HG02938 (cell line): ENCODE results near the gene FDX1.

Experiments
- ATAC-seq: cut with Tn5 transposase; IDR thresholded peaks from one replicate; pipeline ENCODE4 v1.9.1; 2021; ENCODE audit warnings: mild to moderate bottlenecking, moderate library complexity; ENCODE audit not compliant: unreplicated experiment

The FDX1 gene

DNA sequence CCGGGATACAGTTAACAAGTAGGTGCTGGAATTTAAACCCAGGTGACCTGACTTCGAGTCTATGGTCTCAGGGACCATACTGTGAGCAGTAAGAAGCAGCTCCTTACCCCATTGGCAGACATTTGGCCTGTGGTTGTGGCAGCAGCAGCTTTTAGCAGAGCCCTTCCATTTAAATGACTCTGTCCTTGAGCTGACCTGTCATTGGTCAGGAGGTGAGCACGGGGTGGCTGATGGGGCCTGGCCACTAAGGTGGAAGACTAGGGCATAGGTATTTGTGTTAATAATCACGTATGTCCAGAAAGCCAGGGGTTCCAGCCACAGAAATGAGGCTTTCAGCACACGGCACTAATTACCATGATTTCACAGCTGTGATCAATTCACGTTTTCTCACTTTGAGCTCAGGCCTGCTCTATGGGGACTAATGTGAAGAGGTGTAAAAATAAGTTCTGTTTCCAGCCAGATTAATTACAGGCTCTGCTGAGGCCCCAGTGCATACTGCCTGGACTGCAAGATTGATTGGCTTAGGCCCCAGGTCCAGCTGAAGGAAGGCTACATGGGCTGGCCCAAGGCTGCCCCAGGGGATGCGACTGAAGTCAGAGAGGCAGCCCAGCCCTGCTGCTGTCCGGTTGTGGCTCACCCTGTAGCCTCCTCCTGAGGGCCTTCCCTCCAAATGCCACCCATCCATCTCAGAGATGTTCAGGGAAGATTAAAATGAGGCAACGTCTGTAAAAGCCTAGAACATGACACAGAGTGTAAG, 76.0 kb downstream of the FDX1 start:
- no peak for ATAC-seq

DNA sequence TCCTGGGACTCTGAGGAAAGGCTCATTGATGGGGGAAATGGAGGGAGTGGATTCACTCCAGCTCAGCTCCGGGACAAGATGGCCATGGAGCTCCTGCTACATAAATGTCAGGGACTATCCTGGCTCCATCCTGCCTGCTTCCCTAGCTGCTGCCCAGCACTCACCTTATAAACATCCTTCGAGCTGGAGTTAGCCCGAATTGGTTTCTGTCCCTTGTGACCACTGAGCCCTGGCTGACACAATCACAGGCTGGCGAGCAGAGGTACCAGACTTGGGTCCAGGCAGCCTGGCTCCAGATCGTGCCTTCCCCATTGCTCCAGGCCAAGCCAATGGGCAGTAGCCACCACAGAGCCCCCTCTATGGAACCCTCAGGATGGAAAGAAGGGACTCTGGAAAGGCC, 77.6 kb downstream of the FDX1 start:
- ATAC-seq = no peak

DNA sequence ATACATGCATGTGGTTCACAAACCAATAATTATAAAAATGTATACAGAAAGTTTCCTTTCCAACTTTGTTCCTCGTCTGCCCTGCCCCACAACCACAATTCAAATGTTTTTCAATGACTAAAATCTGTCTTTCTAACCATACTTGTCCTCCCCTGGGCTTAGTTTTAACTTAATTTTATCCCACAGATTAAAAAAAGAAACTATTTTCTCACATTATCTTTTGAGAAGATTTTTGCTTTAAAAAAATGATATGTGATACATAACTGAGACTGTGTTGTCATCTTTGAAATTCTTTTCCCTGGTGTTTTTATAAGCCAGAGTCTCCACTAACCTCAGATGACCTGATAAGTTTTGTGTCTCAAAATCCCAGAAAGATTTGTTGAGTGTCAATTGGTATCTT, 79.0 kb downstream of the FDX1 start:
- no peak for ATAC-seq

DNA sequence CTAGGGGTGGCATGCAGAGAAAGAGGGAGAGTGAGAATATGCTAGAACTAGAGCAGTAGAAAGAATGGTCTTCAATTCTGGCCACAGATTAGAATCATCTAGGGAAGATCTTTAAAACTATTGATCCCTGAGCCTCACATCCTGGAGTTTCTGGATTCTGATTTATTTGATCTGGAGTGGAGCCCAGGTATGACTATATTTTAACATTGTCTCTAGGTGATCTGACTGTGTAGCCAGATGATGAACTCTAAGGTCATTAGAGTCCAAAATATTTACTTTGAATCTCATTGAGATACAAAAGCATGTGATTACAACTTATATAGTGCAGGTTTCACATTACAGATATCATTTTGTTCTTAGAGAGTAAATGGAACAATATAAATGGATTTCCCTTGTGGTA, 79.7 kb downstream of the FDX1 start:
- no peak for ATAC-seq

DNA sequence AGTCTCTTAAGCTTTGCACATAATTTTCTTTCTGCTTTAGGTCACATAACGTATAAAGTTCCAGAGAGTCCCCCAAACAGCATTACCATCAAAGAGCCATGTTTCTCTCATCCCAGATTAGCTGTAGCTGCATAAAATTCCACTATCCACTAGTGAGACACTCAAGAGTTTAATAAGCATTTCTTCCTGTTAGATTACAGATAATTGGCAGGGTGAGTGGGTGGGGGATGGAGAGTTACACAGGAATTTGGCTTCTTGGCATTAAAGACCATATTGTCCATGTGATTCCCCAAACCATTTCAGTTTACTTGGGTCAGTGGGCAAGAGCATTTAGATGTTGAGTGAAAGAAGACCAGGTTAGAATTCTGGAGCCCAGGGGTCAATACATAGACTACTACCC, 82.3 kb downstream of the FDX1 start:
- no peak for ATAC-seq

DNA sequence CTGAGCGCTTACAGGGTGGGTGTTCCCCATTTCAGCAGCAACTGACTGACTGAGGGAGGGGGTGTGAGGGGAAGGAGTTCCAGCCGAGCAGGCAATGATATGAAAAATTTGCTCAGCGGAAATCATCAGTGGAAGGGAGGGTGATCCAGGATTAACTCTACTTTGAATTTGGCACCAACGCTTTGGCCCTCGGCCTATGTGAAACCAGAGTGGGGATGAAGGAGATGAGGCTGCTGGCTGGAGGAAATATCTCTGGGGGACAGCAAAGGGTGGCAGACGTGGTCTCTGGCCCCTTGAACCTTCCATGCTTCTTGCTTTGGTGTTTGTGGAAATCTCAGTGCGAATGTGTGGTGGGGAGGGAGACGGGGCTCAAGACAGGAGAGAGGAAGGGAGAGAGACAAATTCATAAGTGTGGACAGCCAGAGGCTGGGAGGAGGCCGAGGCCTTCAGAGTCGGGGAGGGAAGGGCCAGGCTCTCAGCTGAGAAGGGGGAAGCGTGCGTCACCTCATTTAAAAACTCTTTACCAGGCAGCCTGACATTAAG, 83.6 kb downstream of the FDX1 start:
- no peak for ATAC-seq

DNA sequence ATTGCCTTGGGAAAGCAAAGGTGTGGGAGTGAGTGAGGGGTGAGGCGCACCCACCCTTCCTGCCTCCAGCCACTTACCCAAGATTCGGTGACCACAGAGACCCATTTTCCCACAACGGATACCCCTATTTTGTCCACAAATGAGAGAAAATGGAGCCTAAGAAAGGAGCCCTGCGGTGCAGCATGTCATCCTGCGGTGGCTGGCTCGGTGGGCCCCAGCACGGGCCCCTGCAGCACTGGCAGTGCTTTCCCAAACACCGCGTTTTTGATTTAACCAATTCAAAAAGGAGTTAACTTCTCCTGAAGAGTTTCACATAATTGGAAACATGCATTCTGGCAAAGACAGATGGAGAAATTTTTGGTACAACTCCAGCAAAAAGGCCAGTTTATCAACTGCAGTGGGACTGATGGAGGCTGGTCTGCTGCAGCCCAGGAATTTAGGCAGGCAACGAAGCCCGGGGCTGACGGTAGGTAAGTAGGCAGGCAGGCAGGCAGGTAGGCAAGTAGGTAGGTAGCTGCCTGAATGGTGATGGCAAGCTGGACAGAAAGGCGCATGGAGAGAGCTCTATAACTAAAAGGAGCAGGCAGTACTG, 84.2 kb downstream of the FDX1 start:
- ATAC-seq = no peak
